ENCODE measurements around the gene HLA-A. TPM values are rescaled to one million over a fixed set of nuclear protein-coding genes. Genes with fewer than 3 reads are reported as not detected.

Gene HLA-A
- total and polyA plus RNA-seq, 9 of the 15 experiments (the other 6 are each of a cell fraction or from before 2014, with no cell fraction given) = 0.46 to 3.3 TPM; not detected in 7

GRCh38 chr6:29964887-29965562, 22.7 kb downstream of the HLA-A start (continued):
- TF ChIP-seq ARID4B (CRISPR knock-in tag; IDR thresholded peaks at IDR 0.05) = no peak
- TF ChIP-seq L3MBTL2 (IDR thresholded peaks at IDR 0.05) = peak; percentile 60
- no peak for TF ChIP-seq CEBPB (tag; IDR thresholded peaks at IDR 0.05)
- TF ChIP-seq RFX5 (IDR thresholded peaks at IDR 0.05; ENCODE audit: low read depth, low read length) = no peak
- no peak for TF ChIP-seq TCF7L2 (IDR thresholded peaks at IDR 0.05; ENCODE audit: low read depth, low read length)
- TF ChIP-seq ZBTB5 (IDR thresholded peaks at IDR 0.05) = peak; percentile 56; the same call in 1 of the 2 replicates
- no peak for TF ChIP-seq U2AF2 (optimal IDR thresholded peaks at IDR 0.05; ENCODE audit: low read depth, low read length)
- TF ChIP-seq SMARCE1 (IDR thresholded peaks at IDR 0.05) = peak; percentile 98
- TF ChIP-seq ZKSCAN8 (CRISPR knock-in tag; IDR thresholded peaks at IDR 0.05) = no peak
- peak; percentile 87 for TF ChIP-seq EP400 (IDR thresholded peaks at IDR 0.05)
- peak; percentile 95 for TF ChIP-seq NFIC (IDR thresholded peaks at IDR 0.05)
- TF ChIP-seq WHSC1 (IDR thresholded peaks at IDR 0.05; ENCODE audit: low read length) = no peak
- peak; percentile 72 for TF ChIP-seq NCOA6 (IDR thresholded peaks at IDR 0.05)
- TF ChIP-seq, protein P1, sequence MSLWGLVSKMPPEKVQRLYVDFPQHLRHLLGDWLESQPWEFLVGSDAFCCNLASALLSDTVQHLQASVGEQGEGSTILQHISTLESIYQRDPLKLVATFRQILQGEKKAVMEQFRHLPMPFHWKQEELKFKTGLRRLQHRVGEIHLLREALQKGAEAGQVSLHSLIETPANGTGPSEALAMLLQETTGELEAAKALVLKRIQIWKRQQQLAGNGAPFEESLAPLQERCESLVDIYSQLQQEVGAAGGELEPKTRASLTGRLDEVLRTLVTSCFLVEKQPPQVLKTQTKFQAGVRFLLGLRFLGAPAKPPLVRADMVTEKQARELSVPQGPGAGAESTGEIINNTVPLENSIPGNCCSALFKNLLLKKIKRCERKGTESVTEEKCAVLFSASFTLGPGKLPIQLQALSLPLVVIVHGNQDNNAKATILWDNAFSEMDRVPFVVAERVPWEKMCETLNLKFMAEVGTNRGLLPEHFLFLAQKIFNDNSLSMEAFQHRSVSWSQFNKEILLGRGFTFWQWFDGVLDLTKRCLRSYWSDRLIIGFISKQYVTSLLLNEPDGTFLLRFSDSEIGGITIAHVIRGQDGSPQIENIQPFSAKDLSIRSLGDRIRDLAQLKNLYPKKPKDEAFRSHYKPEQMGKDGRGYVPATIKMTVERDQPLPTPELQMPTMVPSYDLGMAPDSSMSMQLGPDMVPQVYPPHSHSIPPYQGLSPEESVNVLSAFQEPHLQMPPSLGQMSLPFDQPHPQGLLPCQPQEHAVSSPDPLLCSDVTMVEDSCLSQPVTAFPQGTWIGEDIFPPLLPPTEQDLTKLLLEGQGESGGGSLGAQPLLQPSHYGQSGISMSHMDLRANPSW (CRISPR knock-in tag; IDR thresholded peaks at IDR 0.05) = 0 out of 2 replicates have a peak, but pooled peaks have one; percentile 51
- TF ChIP-seq E2F3 (CRISPR knock-in tag; IDR thresholded peaks at IDR 0.05) = no peak
- no peak for TF ChIP-seq SAFB2 (IDR thresholded peaks at IDR 0.05; ENCODE audit: borderline replicate concordance, low read depth, low read length, severe bottlenecking)
- TF ChIP-seq, protein P2, sequence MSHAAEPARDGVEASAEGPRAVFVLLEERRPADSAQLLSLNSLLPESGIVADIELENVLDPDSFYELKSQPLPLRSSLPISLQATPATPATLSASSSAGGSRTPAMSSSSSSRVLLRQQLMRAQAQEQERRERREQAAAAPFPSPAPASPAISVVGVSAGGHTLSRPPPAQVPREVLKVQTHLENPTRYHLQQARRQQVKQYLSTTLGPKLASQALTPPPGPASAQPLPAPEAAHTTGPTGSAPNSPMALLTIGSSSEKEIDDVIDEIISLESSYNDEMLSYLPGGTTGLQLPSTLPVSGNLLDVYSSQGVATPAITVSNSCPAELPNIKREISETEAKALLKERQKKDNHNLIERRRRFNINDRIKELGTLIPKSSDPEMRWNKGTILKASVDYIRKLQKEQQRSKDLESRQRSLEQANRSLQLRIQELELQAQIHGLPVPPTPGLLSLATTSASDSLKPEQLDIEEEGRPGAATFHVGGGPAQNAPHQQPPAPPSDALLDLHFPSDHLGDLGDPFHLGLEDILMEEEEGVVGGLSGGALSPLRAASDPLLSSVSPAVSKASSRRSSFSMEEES (CRISPR knock-in tag; IDR thresholded peaks at IDR 0.05) = no peak
- no peak for TF ChIP-seq SMC3 (conservative IDR thresholded peaks at IDR 0.05; ENCODE audit: insufficient read depth, low read depth, low read length)
- peak; percentile 92 for TF ChIP-seq SOX6 (IDR thresholded peaks at IDR 0.05)
